ENCODE data around the gene ARID1B. TPM values are rescaled to one million over a fixed set of nuclear protein-coding genes. Genes with fewer than 3 reads are reported as not detected.
A peak's percentile ranks its signal among the peaks of the same experiment; 100 is the strongest.

The ARID1B gene
- total and polyA plus RNA-seq, 9 of the 15 experiments (the other 6 are each of a cell fraction or from before 2014, with no cell fraction given): 12.5 to 50.5 (median 25.8) TPM

GRCh38 chr6:157182503-157183264 lies 405.5 kb downstream of the ARID1B start (continued):
- TF ChIP-seq POLR2AphosphoS2 (IDR thresholded peaks at IDR 0.05; ENCODE audit: low read length) (no peak), ZNF780A (CRISPR knock-in tag; IDR thresholded peaks at IDR 0.05) (no peak), TFAM (CRISPR knock-in tag; conservative IDR thresholded peaks at IDR 0.05) (no peak), MEIS2 (IDR thresholded peaks at IDR 0.05; ENCODE audit: partially characterized antibody) (peak; percentile 59), ZNF586 (CRISPR knock-in tag; conservative IDR thresholded peaks at IDR 0.05) (no peak), ZBTB2 (IDR thresholded peaks at IDR 0.05) (no peak), U2AF1 (optimal IDR thresholded peaks at IDR 0.05; ENCODE audit: low read depth, low read length) (no peak), BHLHE40 (IDR thresholded peaks at IDR 0.05; ENCODE audit: low read length) (peak; percentile 37; the same call in 1 of the 2 replicates), KAT2B (IDR thresholded peaks at IDR 0.05; ENCODE audit: low read depth, low read length) (no peak), ZFP1 (CRISPR knock-in tag; IDR thresholded peaks at IDR 0.05) (no peak), CTCF (IDR thresholded peaks at IDR 0.05 in 2 of 3, conservative IDR thresholded peaks at IDR 0.05 in 1 of 3; ENCODE audit: insufficient read depth in 2 of 3, low read depth in 1 of 3, low read length in 3 of 3) (no peak), MAZ (CRISPR knock-in tag; conservative IDR thresholded peaks at IDR 0.05 in 1 of 2, IDR thresholded peaks at IDR 0.05 in 1 of 2) (no peak), MEF2A (IDR thresholded peaks at IDR 0.05; ENCODE audit: control insufficient read depth, low read depth, low read length) (no peak), PHF21A (IDR thresholded peaks at IDR 0.05; ENCODE audit: borderline replicate concordance, low read depth) (no peak), ZNF583 (CRISPR knock-in tag; IDR thresholded peaks at IDR 0.05) (no peak), NR2C1 (IDR thresholded peaks at IDR 0.05) (peak; percentile 66), NR2C1 (tag; IDR thresholded peaks at IDR 0.05) (peak; percentile 78), ZNF668 (CRISPR knock-in tag; IDR thresholded peaks at IDR 0.05) (no peak), MBD2 (IDR thresholded peaks at IDR 0.05; ENCODE audit: borderline replicate concordance, low read depth) (no peak), POLR2AphosphoS5 (IDR thresholded peaks at IDR 0.05; ENCODE audit: control insufficient read depth, insufficient read depth, low read depth, low read length) (no peak), CEBPB (tag; IDR thresholded peaks at IDR 0.05) (no peak), NELFE (IDR thresholded peaks at IDR 0.05; ENCODE audit: insufficient read depth, insufficient read length) (no peak), TBP (optimal IDR thresholded peaks at IDR 0.05; ENCODE audit: low read depth, low read length) (no peak), NFRKB (IDR thresholded peaks at IDR 0.05; ENCODE audit: low read depth) (no peak)
